HUDEP-2 (cell line): ENCODE measurements around the gene FBN3.

ENCODE experiments used
- DNase-seq, 76 experiments: peaks; one replicate each; lab custom pipeline; 2025; ENCODE audit not compliant: unreplicated experiment in 76 of 76; lab: John Stamatoyannopoulos, UW

The FBN3 gene

GRCh38 chr19:8148410-8149260 lies 757 bp downstream of the FBN3 start:
- DNase-seq = no peak

- DNase-seq = no peak
Measured at GRCh38 chr19:8148088-8148409, 1.3 kb downstream of the FBN3 start.

GRCh38 chr19:8147582-8147978 lies 1.8 kb downstream of the FBN3 start:
- DNase-seq = no peak

- DNase-seq = no peak
Measured at GRCh38 chr19:8146877-8147581, 2.4 kb downstream of the FBN3 start.

GRCh38 chr19:8144273-8144995 lies 5.0 kb downstream of the FBN3 start:
- DNase-seq = no peak

GRCh38 chr19:8143041-8143440 lies 6.4 kb downstream of the FBN3 start:
- no peak for DNase-seq

GRCh38 chr19:8142513-8142900 lies 6.9 kb downstream of the FBN3 start:
- no peak for DNase-seq

- DNase-seq = no peak
Measured at GRCh38 chr19:8141726-8142512, 7.5 kb downstream of the FBN3 start.

- no peak for DNase-seq
Measured at GRCh38 chr19:8138201-8138600, 11.2 kb downstream of the FBN3 start.

GRCh38 chr19:8137425-8137824 lies 12.0 kb downstream of the FBN3 start:
- DNase-seq = no peak

- no peak for DNase-seq
Measured at GRCh38 chr19:8135946-8136618, 13.3 kb downstream of the FBN3 start.

GRCh38 chr19:8132858-8133458 lies 16.4 kb downstream of the FBN3 start:
- no peak for DNase-seq

GRCh38 chr19:8131517-8131916 lies 17.9 kb downstream of the FBN3 start:
- no peak for DNase-seq

GRCh38 chr19:8129061-8129618 lies 20.3 kb downstream of the FBN3 start:
- no peak for DNase-seq

GRCh38 chr19:8128551-8128950 lies 20.8 kb downstream of the FBN3 start:
- DNase-seq = no peak

- no peak for DNase-seq
Measured at GRCh38 chr19:8127311-8127710, 22.1 kb downstream of the FBN3 start.

GRCh38 chr19:8126511-8126910 lies 22.9 kb downstream of the FBN3 start:
- no peak for DNase-seq

- DNase-seq = no peak
Measured at GRCh38 chr19:8126008-8126407, 23.4 kb downstream of the FBN3 start.

GRCh38 chr19:8123683-8124082 lies 25.7 kb downstream of the FBN3 start:
- no peak for DNase-seq
